ENCODE measurements around the gene ZNF792. TPM values are rescaled to one million over a fixed set of nuclear protein-coding genes. Genes with fewer than 3 reads are reported as not detected.
"Not testable (repeated sequence)": the region's sequence is repeated elsewhere in the genome, so short reads cannot be mapped to it uniquely, and the experiment has no call there.

The ZNF792 gene
- polyA plus RNA-seq, 1 of the 3 experiments (the other 2 are of a cell fraction): 1.5 TPM

GRCh38 chr19:34920090-34920786, 43.8 kb downstream of the ZNF792 start:
- WGBS (ENCODE audit: low lambda C conversion rate): 23% methylated on average over 8 of the region's 8 CpGs
- H2AFZ ChIP-seq (ENCODE audit: low read depth); H3K27ac ChIP-seq (ENCODE audit: low read depth in 2 of 2, low read length in 1 of 2); POLR2A ChIA-PET; H3K9ac ChIP-seq; H3K36me3 ChIP-seq (replicated peaks in 1 of 2; ENCODE audit: control insufficient read depth in 1 of 2, insufficient read depth in 2 of 2, low read length in 1 of 2); H4K20me1 ChIP-seq (ENCODE audit: insufficient read depth); H3K79me2 ChIP-seq (ENCODE audit: insufficient read depth); H3K4me2 ChIP-seq; H3K4me3 ChIP-seq (ENCODE audit: low read depth in 2 of 2, low read length in 1 of 2); CTCF ChIA-PET; H3K9me3 ChIP-seq; H3K9me2 ChIP-seq; H3K27me3 ChIP-seq (ENCODE audit: insufficient read depth); H3F3A ChIP-seq (replicated peaks; ENCODE audit: insufficient read depth); H3K4me1 ChIP-seq (ENCODE audit: control insufficient read depth in 1 of 2, insufficient read depth in 2 of 2, low read depth in 1 of 2, low read length in 1 of 2); DNase-seq: not testable (repeated sequence)

GRCh38 chr19:34918190-34918589, 45.8 kb downstream of the ZNF792 start:
- H3K36me3 ChIP-seq (replicated peaks in 1 of 2; ENCODE audit: control insufficient read depth in 1 of 2, insufficient read depth in 2 of 2, low read length in 1 of 2): no peaks in the 10 kb centered on the region
- WGBS (ENCODE audit: low lambda C conversion rate): 3% methylated on average over 2 of the region's 2 CpGs

More at GRCh38 chr19:34918190-34918589, 45.8 kb downstream of the ZNF792 start:
- H3K4me1 ChIP-seq (ENCODE audit: control insufficient read depth in 1 of 2, insufficient read depth in 2 of 2, low read depth in 1 of 2, low read length in 1 of 2): no peaks in the 10 kb centered on the region
- no peaks in the 10 kb centered on the region for H3F3A ChIP-seq (replicated peaks; ENCODE audit: insufficient read depth)
- TF ChIP-seq USF1 (IDR thresholded peaks at IDR 0.05; ENCODE audit: borderline replicate concordance, low read depth) (no peak), PBX3 (IDR thresholded peaks at IDR 0.05) (no peak), EZH2phosphoT487 (IDR thresholded peaks at IDR 0.05; ENCODE audit: borderline replicate concordance, low read depth) (no peak), EP300 (IDR thresholded peaks at IDR 0.05; ENCODE audit: borderline replicate concordance in 1 of 2, low read depth in 1 of 2, low read length in 1 of 2) (no peak), FOXM1 (IDR thresholded peaks at IDR 0.05; ENCODE audit: low read depth) (no peak), IRF3 (IDR thresholded peaks at IDR 0.05; ENCODE audit: low read depth, low read length) (no peak), RFX5 (IDR thresholded peaks at IDR 0.05; ENCODE audit: low read length) (no peak), CHD2 (IDR thresholded peaks at IDR 0.05; ENCODE audit: low read length, partially characterized antibody) (no peak), RCOR1 (IDR thresholded peaks at IDR 0.05; ENCODE audit: low read length) (no peak), MAX (IDR thresholded peaks at IDR 0.05; ENCODE audit: low read depth) (no peak), MEF2A (IDR thresholded peaks at IDR 0.05; ENCODE audit: borderline replicate concordance, low read depth) (no peak), FOXJ3 (CRISPR knock-in tag; IDR thresholded peaks at IDR 0.05) (no peak), RXRA (IDR thresholded peaks at IDR 0.05; ENCODE audit: borderline replicate concordance, low read depth) (no peak), TEAD4 (IDR thresholded peaks at IDR 0.05; ENCODE audit: borderline replicate concordance, insufficient read depth) (no peak), REST (IDR thresholded peaks at IDR 0.05; ENCODE audit: low read depth, low read length) (no peak), FOSL2 (IDR thresholded peaks at IDR 0.05; ENCODE audit: borderline replicate concordance, low read depth) (no peak), USF2 (IDR thresholded peaks at IDR 0.05; ENCODE audit: borderline replicate concordance, low read depth, low read length) (no peak), TAF1 (IDR thresholded peaks at IDR 0.05; ENCODE audit: borderline replicate concordance, low read depth, low read length) (no peak), NFIC (IDR thresholded peaks at IDR 0.05; ENCODE audit: borderline replicate concordance) (no peak)
- no peaks in the 10 kb centered on the region for H4K20me1 ChIP-seq (ENCODE audit: insufficient read depth)
- H3K9me3 ChIP-seq: no peaks in the 10 kb centered on the region
- no peak overlapping the region for H3K9ac ChIP-seq
- no peak overlapping the region for H2AFZ ChIP-seq (ENCODE audit: low read depth)
- no peak overlapping the region for H3K4me3 ChIP-seq (ENCODE audit: low read depth in 2 of 2, low read length in 1 of 2)
- ChIA-PET POLR2A (no interaction called here), CTCF (no interaction called here)
- no peaks in the 10 kb centered on the region for H3K9me2 ChIP-seq
- no peaks in the 10 kb centered on the region for H3K79me2 ChIP-seq (ENCODE audit: insufficient read depth)
- H3K27me3 ChIP-seq (ENCODE audit: insufficient read depth): no peaks in the 10 kb centered on the region
- DNase-seq: no peak
- H3K27ac ChIP-seq (ENCODE audit: low read depth in 2 of 2, low read length in 1 of 2): no peak overlapping the region
- no peak overlapping the region for H3K4me2 ChIP-seq

All from SK-N-SH (cell line).